Fibroblast of pulmonary artery (primary cell): Measurements from ENCODE around the gene POLR3GL.
"Not testable (repeated sequence)": the region's sequence is repeated elsewhere in the genome, so short reads cannot be mapped to it uniquely, and the experiment has no call there.

Experiments used
- DNase-seq: peaks from one replicate; pipeline ENCODE4 v3.0.0-alpha.2; 2010; ENCODE audit warnings: low read depth
- H3K4me3 ChIP-seq: replicated peaks from 2 replicates; pipeline ENCODE4 v1.5.1; 2011; ENCODE audit warnings: low read depth, mild to moderate bottlenecking, control low read depth, low read length, moderate library complexity
- TF ChIP-seq, protein P1 (sequence below): IDR thresholded peaks from 2 replicates; pipeline ENCODE4 v1.5.1; 2011; ENCODE audit warnings: mild to moderate bottlenecking, control low read depth, low read length, inconsistent platforms; ENCODE audit errors: missing control alignments

POLR3GL gene

DNA sequence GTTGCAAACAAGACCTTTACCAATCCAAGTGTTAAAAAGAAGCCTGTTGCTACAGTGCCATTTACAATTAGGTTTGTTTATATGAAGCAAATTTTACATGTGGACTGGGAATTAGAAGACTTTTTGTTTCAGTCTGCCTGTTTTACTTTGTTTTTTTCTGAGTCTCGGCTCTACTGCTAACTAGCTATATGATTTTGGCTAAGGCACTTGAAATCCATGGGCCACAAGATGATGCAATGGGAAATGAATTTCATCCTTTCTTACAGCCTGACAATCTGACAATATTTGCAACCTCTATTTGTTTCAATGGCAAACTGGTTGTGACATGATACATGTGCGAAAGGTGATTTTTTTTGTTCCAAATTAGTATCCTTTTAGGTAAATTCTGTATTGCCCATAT, 42.2 kb upstream of the POLR3GL start:
- no peak overlapping the region for H3K4me3 ChIP-seq
- peak; percentile 61 for DNase-seq
- TF ChIP-seq, protein P1, sequence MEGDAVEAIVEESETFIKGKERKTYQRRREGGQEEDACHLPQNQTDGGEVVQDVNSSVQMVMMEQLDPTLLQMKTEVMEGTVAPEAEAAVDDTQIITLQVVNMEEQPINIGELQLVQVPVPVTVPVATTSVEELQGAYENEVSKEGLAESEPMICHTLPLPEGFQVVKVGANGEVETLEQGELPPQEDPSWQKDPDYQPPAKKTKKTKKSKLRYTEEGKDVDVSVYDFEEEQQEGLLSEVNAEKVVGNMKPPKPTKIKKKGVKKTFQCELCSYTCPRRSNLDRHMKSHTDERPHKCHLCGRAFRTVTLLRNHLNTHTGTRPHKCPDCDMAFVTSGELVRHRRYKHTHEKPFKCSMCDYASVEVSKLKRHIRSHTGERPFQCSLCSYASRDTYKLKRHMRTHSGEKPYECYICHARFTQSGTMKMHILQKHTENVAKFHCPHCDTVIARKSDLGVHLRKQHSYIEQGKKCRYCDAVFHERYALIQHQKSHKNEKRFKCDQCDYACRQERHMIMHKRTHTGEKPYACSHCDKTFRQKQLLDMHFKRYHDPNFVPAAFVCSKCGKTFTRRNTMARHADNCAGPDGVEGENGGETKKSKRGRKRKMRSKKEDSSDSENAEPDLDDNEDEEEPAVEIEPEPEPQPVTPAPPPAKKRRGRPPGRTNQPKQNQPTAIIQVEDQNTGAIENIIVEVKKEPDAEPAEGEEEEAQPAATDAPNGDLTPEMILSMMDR = no peak

DNA sequence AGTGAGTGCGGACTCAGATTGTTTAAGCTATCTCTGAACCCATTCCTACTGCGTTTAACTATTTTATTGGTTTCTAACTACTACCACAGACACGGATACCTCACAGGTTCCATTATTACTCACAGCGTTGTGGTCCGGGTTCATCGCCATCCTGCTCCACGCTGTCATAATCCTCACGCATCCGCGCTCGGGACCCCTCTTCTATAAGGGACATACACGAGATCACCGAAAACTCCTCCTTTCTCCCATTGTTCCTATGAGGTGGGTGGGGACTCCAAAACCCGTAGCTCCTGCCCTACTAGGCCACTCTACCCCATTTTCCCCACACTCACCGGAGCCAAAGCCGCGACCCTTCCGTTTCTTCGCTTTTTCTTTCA, 37.8 kb upstream of the POLR3GL start:
- no peak for DNase-seq
- TF ChIP-seq, protein P1 = no peak
- H3K4me3 ChIP-seq = peak overlapping the region; percentile 65

DNA sequence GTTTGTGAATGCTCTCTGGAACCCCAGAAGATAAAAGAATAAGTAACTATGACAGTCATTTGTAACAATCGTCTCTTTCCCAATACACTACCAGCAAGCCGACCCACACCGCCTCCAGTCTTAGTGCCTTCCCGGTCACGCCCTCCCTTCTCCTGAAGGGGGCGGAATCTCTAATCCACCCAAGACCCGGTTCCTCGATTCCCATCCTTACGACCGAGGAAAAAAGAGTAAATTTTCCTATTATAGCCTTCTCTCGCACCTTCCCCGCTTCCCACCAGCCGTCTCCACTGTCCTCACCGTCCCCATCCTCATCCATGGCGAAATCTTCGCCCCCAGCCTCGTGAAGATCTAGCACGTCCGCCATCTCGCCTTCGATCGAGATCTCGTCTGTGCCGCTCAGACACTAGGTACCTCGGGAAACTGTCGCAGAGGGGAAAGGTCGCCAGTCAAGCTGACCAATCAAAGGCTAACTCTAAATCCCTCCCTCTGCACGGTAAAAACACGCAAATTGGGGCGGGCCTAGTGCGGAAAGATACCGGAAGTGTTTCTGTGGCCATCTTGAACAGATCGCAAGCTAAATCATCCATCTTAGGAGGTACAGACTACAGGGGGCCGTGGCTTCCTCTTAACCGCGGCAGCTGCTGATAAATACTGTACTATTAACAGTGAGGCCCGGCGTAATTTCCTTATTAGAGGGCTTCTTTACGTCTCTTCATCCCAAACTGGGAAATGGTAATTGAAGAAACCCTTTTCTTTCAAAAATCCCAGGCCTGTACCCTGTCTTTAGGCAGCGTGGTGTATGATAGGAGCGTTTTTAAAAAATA, 37.2 kb upstream of the POLR3GL start, which contains the start of gene RBM8A:
Gene RBM8A (minus strand): TSS at position 422 of the 824 bp plus-strand sequence. CDS start 58 bp downstream, at position 364.
- peak; percentile 99 for DNase-seq
- TF ChIP-seq, protein P1 = peak; percentile 60
- H3K4me3 ChIP-seq = peak within 1 kb of the TSS; percentile 65

DNA sequence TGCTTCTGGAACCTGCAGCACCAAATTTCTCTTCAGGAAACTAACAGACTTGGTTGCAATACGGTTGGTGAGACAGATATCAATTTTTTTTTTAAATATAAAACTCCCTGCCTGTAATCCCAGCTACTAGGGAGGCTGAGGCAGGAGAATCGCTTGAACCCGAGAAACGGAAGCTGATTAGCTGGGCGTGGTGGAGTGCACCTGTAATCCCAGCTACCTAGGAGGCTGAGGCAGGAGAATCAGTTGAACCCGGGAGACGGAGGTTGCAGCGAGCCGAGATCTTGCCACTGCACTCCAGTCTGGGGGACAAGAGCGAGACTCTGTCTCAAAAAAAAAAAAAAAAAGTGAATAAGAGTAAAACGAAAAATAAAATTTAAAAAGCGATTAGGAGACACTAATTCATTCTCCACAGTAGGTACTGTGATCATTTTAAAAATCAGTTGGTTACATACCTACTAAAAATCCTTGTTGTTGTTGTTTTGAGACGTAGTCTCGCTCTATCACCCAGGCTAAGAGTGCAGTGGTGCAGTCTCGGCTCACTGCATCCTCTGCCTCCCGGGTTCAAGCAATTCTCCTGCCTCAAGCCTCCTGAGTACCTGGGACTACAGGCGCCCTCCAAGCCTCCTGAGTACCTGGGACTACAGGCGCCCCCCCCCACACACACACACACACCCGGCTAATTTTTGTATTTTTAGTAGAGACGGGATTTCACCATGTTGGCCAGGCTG, 36.4 kb upstream of the POLR3GL start:
- DNase-seq = no peak
- TF ChIP-seq, protein P1 = no peak
- H3K4me3 ChIP-seq = peak overlapping the region; percentile 65

GRCh38 chr1:145932522-145933009, 31.9 kb upstream of the POLR3GL start:
- not testable (repeated sequence) for DNase-seq, H3K4me3 ChIP-seq

DNA sequence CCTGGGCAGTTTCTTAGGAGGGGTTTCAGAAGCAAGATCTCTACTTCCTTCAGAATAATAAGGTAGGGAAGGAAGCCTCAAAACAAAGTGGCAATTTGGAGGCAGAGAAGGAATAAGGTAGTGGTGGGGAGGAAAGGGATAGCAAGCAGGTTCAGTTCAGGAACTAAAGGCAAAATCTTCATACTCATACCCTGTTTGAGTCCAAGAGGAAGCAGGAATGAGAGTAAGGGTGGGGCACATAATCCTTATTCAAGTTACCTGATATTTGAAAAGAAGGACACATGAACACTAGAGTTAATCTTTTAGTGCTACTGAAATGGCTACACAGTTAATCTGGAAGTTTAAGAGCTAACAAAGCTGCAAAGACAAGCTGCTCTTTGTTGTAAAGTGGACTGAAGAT, 28.8 kb upstream of the POLR3GL start:
- DNase-seq = no peak
- H3K4me3 ChIP-seq = no peak overlapping the region
- TF ChIP-seq, protein P1 = no peak

DNA sequence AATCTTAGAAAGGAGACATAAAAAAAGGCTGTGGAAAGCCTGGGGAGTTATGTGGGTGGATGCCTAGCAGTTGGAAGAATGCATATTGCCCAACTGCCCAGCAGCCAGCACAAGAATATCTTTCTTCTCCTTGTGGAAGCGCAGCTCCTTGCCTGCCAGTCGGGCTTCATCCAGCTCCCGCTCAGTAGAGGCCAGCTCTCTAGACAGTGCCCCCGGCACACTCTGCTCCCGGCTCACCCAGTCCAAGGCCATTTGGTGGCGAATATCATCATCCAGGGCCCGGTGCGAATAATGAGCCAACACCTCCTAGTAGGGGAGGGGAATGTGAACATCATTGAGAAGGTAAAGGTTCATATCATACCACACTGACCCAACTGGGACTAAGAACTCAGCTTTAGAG, 28.2 kb upstream of the POLR3GL start:
- TF ChIP-seq, protein P1 = no peak
- no peak overlapping the region for H3K4me3 ChIP-seq
- no peak for DNase-seq
